Large intestine (tissue), 3 donors: ENCODE results near the gene UBTF. TPM values are rescaled to one million over a fixed set of nuclear protein-coding genes. Genes with fewer than 3 reads are reported as not detected.
"Not testable (repeated sequence)": the region's sequence is repeated elsewhere in the genome, so short reads cannot be mapped to it uniquely, and the experiment has no call there.

Experiments used
- DNase-seq, 2 donors: peaks; one replicate each; pipeline versions ENCODE4 v3.0.0 to v3.0.0-alpha.2; 2013
- H3K27ac ChIP-seq: one replicate; pipeline ENCODE4 v1.5.1; 2013; ENCODE audit warnings: low read length
- H3K27me3 ChIP-seq: 2 replicates; pipeline ENCODE4 v1.6.1; 2013; ENCODE audit warnings: low read length; ENCODE audit not compliant: control insufficient read depth, insufficient read depth
- H3K36me3 ChIP-seq: 2 replicates; pipeline ENCODE4 v1.6.1; 2013; ENCODE audit warnings: low read length; ENCODE audit not compliant: control insufficient read depth, insufficient read depth
- H3K4me1 ChIP-seq: one replicate; pipeline ENCODE4 v1.6.1; 2013; ENCODE audit warnings: low read length; ENCODE audit not compliant: control insufficient read depth, insufficient read depth
- H3K4me3 ChIP-seq: one replicate; pipeline ENCODE4 v1.5.1; 2013; ENCODE audit warnings: low read length
- H3K9me3 ChIP-seq: one replicate; pipeline ENCODE4 v1.6.1; 2013; ENCODE audit warnings: mild to moderate bottlenecking, low read depth, low read length, moderate library complexity; ENCODE audit not compliant: control insufficient read depth
- WGBS: methylation state at CpG from one replicate; pipeline ENCODE4 v1.1.5; 2013; ENCODE audit warnings: low lambda C conversion rate; ENCODE audit not compliant: insufficient coverage; 5-methylcytosine and 5-hydroxymethylcytosine counted together
- polyA plus RNA-seq: library from polyadenylated mRNA; unstranded; fragments of 120-200 nt; gene quantifications from one replicate; pipeline ENCODE4 v1.2.1, GENCODE V29; 2013

The UBTF gene
- polyA plus RNA-seq, 1 donor, result 67.4 TPM

GRCh38 chr17:44247876-44248736 is 28.6 kb upstream of the UBTF start:
- H3K36me3 ChIP-seq, result no peaks in the 10 kb centered on the region
- no peaks in the 10 kb centered on the region for H3K27me3 ChIP-seq
- no peak for DNase-seq
- no CpG with 5 or more reads among the region's 10 CpGs for WGBS
- no peak overlapping the region for H3K4me3 ChIP-seq
- no peak overlapping the region for H3K27ac ChIP-seq
- no peaks in the 10 kb centered on the region for H3K9me3 ChIP-seq
- H3K4me1 ChIP-seq, result peaks cover 5% of the 10 kb centered on the region

- H3K36me3 ChIP-seq, result no peaks in the 10 kb centered on the region
- H3K4me1 ChIP-seq, result peaks cover 5% of the 10 kb centered on the region
- no peak overlapping the region for H3K27ac ChIP-seq
- H3K27me3 ChIP-seq, result no peaks in the 10 kb centered on the region
- H3K9me3 ChIP-seq, result no peaks in the 10 kb centered on the region
- no CpG with 5 or more reads among the region's 7 CpGs for WGBS
- no peak overlapping the region for H3K4me3 ChIP-seq
- DNase-seq, result no peak
Observed at GRCh38 chr17:44247440-44247841, 28.0 kb upstream of the UBTF start.

DNA sequence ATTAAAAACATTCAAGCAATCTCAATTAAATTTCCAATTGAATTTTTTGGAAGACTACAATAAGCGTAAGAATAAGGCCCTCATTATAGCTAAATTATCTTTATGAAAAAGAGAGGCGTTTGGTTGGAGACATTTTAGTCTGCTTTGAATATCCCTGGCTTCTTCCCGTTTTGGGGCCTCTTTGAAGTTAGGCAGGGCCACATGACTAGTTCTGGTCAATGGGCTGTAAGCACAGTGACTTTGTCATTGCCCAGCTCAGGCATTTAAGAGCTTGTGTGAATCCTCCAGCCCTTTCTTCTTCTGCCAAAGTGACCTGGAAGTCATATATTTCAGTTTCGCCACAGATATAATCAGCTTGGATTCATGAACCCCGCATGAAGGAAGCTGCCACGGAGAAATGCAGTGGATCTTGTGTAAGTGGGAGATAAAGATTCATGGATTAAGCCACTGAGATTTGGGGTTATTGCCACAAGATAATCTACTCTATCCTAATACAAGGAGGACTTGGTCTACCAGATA is 21.7 kb upstream of the UBTF start:
- WGBS, result 100% methylated on average over 1 of the region's 6 CpGs
- Histone ChIP-seq H3K9me3 (no peaks in the 10 kb centered on the region), H3K4me3 (no peak overlapping the region), H3K27me3 (peaks cover 5% of the 10 kb centered on the region), H3K27ac (no peak overlapping the region), H3K4me1 (peaks cover 2% of the 10 kb centered on the region), H3K36me3 (no peaks in the 10 kb centered on the region)
- DNase-seq, result no peak

DNA sequence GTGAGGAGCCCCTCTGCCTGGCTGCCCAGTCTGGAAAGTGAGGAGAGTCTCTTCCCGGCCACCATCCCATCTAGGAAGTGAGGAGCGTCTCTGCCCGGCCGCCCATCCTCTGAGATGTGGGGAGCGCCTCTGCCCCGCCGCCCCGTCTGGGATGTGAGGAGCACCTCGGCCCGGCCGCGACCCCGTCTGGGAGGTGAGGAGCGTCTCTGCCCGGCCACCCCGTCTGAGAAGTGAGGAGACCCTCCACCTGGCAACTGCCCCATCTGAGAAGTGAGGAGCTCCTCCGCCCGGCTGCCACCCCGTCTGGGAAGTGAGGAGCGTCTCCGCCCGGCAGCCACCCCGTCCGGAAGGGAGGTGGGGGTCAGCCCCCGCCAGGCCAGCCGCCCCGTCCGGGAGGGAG is 18.4 kb upstream of the UBTF start:
- WGBS, result no CpG with 5 or more reads among the region's 28 CpGs
- not testable (repeated sequence) for H3K27ac ChIP-seq, H3K36me3 ChIP-seq, H3K4me1 ChIP-seq, H3K27me3 ChIP-seq, H3K4me3 ChIP-seq, DNase-seq, H3K9me3 ChIP-seq

- no CpG with 5 or more reads among the region's 5 CpGs for WGBS
- Histone ChIP-seq H3K27me3 (peaks cover 5% of the 10 kb centered on the region), H3K4me3 (no peak overlapping the region), H3K4me1 (no peaks in the 10 kb centered on the region), H3K27ac (no peak overlapping the region), H3K9me3 (no peaks in the 10 kb centered on the region), H3K36me3 (no peaks in the 10 kb centered on the region)
- no peak for DNase-seq
Observed at GRCh38 chr17:44236444-44236991, 17.0 kb upstream of the UBTF start.

DNA sequence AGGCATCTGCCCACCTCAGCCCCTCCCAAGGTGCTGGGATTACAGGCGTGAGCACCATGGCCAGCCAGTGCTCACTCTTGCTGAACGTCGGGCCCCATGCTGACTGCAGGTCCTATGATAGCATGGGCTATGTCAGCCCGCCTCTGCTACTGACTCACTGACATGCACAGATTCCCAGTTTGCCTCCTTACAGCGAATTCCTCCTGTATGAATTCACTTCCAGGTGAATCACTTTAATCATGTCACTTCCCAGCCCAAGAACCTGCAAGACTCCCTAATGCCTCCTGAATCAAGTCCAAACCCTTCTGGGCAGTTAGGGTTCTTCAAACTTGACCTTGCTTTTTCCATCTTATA is 16.1 kb upstream of the UBTF start:
- Histone ChIP-seq H3K4me1 (no peaks in the 10 kb centered on the region), H3K27ac (no peak overlapping the region), H3K9me3 (no peaks in the 10 kb centered on the region), H3K4me3 (no peak overlapping the region), H3K27me3 (peaks cover 5% of the 10 kb centered on the region), H3K36me3 (no peaks in the 10 kb centered on the region)
- no CpG with 5 or more reads among the region's 5 CpGs for WGBS
- no peak for DNase-seq

DNA sequence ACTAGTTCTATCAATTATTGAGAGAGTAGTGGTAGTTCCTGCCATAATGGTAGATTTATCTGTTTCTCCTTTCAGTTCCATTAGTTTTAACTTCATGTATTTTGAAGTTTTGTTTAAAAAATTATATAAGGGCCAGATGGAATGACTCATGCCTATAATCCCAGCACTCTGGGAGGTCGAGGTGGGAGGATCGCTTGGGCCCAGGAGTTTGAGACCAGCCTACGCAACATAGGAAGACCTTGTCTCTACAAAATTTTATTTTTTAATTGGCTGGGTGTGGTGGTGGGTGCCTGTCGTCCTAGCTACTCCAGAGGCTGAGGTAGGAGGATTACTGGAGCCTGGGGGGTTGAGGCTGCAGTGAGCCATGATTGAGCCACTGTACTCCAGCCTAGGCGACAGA is 14.1 kb upstream of the UBTF start:
- H3K9me3 ChIP-seq, result no peaks in the 10 kb centered on the region
- WGBS, result no CpG with 5 or more reads among the region's 5 CpGs
- no peaks in the 10 kb centered on the region for H3K36me3 ChIP-seq
- DNase-seq, result no peak
- no peak overlapping the region for H3K27ac ChIP-seq
- H3K4me3 ChIP-seq, result no peak overlapping the region
- no peaks in the 10 kb centered on the region for H3K4me1 ChIP-seq
- peaks cover 5% of the 10 kb centered on the region for H3K27me3 ChIP-seq

GRCh38 chr17:44232061-44232460 is 12.6 kb upstream of the UBTF start:
- Histone ChIP-seq H3K36me3 (no peaks in the 10 kb centered on the region), H3K4me3 (no peak overlapping the region), H3K9me3 (no peaks in the 10 kb centered on the region), H3K4me1 (no peaks in the 10 kb centered on the region), H3K27ac (no peak overlapping the region), H3K27me3 (peaks cover 5% of the 10 kb centered on the region)
- 57% methylated on average over 1 of the region's 7 CpGs for WGBS
- no peak for DNase-seq

DNA sequence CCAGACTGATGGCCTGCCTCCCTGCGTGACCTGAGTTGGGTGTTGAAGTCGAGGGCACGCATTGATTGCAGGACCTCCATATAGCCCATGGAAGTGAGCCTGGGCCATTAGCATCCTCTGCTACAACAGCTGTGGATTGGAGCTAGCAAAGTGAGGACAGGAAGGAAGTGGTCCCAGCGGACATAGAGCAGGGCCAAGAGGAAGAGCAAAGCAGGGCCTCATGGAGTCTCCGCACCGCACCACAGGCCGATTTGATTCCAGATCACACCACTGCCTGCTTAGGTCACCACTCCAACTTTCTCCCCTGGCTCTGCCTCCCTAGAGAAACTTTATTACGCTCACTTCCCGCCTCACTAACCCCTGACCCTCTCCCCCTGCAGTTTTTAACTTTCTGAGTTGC is 10.7 kb upstream of the UBTF start:
- no peaks in the 10 kb centered on the region for H3K27me3 ChIP-seq
- DNase-seq, result peak in 1 of 2 donors; percentile 1
- H3K36me3 ChIP-seq, result no peaks in the 10 kb centered on the region
- no peaks in the 10 kb centered on the region for H3K4me1 ChIP-seq
- WGBS, result 80% methylated on average over 2 of the region's 9 CpGs
- no peak overlapping the region for H3K27ac ChIP-seq
- H3K4me3 ChIP-seq, result no peak overlapping the region
- no peaks in the 10 kb centered on the region for H3K9me3 ChIP-seq

DNA sequence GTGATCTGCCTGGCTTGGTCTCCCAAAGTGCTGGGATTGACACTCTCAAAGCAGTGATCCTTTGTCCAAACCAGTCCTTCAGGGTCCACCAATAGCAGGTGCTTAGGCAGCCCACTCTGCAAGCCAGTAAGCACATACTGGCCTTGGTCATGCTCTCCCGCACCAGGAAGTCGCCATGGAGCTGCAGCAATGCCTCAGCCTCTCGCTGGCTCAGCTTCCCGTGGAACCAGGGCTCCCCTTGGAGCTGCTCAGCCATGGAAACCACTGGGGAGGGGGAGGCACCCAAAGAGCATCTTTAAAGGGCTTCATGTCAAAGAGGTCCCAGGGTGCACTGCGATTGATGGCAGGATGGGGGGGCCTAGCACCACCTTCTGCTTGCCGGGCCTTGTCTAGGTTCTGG is 9.6 kb upstream of the UBTF start:
- no CpG with 5 or more reads among the region's 6 CpGs for WGBS
- H3K36me3 ChIP-seq, result no peaks in the 10 kb centered on the region
- H3K4me1 ChIP-seq, result no peaks in the 10 kb centered on the region
- H3K27ac ChIP-seq, result no peak overlapping the region
- peak in 1 of 2 donors; percentile 1 for DNase-seq
- no peaks in the 10 kb centered on the region for H3K9me3 ChIP-seq
- H3K27me3 ChIP-seq, result no peaks in the 10 kb centered on the region
- no peak overlapping the region for H3K4me3 ChIP-seq
